ENCODE data around the gene RTP4.

DNA sequence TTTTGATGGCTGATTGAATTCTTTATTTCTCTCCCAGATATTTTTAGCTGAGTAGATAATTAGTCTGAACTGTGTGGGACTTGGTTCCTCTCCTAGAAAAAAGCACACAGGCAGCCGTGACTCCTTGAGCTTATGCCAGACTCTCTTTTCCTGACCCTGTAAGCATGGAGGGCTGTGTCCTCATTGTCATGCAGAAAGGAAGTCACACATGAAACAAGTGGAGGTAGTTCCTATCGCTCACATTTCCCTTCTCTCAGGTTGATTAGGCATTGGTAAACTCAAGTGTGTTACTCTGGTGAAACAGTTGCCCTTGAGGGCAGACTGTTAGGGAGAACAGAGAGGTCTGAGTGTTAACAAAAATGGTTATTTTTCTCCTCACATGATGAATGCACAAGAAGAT, 6.3 kb upstream of the RTP4 start:
- TF ChIP-seq CTCF (IDR thresholded peaks at IDR 0.05; ENCODE audit: low read length) (no peak), EZH2 (IDR thresholded peaks at IDR 0.05; ENCODE audit: borderline replicate concordance, low read length) (no peak)
